ENCODE measurements around the gene HYPK. TPM values are rescaled to one million over a fixed set of nuclear protein-coding genes. Genes with fewer than 3 reads are reported as not detected.

Gene HYPK
- total and polyA plus RNA-seq, 2 experiments from 2014 or later: 7.2 to 40.1 TPM

GRCh38 chr15:43751885-43752284 lies 48.5 kb upstream of the HYPK start:
- Histone ChIP-seq H4K20me1 (replicated peaks; ENCODE audit: insufficient read depth) (peaks cover 84% of the 10 kb centered on the region), H3K4me1 (ENCODE audit: insufficient read depth) (peaks cover 9% of the 10 kb centered on the region), H3K79me2 (replicated peaks; ENCODE audit: insufficient read depth) (peaks cover 100% of the 10 kb centered on the region), H3K4me2 (no peak overlapping the region), H3K9me2 (ENCODE audit: insufficient read depth) (no peaks in the 10 kb centered on the region), H3K27me3 (ENCODE audit: insufficient read depth) (no peaks in the 10 kb centered on the region), H3K27ac (ENCODE audit: low read depth) (no peak overlapping the region), H3F3A (replicated peaks; ENCODE audit: low read depth) (no peaks in the 10 kb centered on the region), H3K36me3 (ENCODE audit: insufficient read depth) (peaks cover 48% of the 10 kb centered on the region), H3K4me3 (no peak overlapping the region), H2AFZ (no peak overlapping the region)
- H3K9me3 Mint-ChIP-seq: no peaks in the 10 kb centered on the region
- peaks cover 4% of the 10 kb centered on the region for H3K27me3 Mint-ChIP-seq (ENCODE audit: insufficient read depth, low read depth, poor library complexity)
- H3K36me3 Mint-ChIP-seq (ENCODE audit: low read depth): peaks cover 59% of the 10 kb centered on the region
- TF ChIP-seq JUNB (IDR thresholded peaks at IDR 0.05; ENCODE audit: unreplicated experiment): no peak
- no peak for TF ChIP-seq EZH2 (IDR thresholded peaks at IDR 0.05; ENCODE audit: low read depth, unreplicated experiment)
- TF ChIP-seq ZNF462 (CRISPR knock-in tag; IDR thresholded peaks at IDR 0.05): no peak
- TF ChIP-seq, protein P1, sequence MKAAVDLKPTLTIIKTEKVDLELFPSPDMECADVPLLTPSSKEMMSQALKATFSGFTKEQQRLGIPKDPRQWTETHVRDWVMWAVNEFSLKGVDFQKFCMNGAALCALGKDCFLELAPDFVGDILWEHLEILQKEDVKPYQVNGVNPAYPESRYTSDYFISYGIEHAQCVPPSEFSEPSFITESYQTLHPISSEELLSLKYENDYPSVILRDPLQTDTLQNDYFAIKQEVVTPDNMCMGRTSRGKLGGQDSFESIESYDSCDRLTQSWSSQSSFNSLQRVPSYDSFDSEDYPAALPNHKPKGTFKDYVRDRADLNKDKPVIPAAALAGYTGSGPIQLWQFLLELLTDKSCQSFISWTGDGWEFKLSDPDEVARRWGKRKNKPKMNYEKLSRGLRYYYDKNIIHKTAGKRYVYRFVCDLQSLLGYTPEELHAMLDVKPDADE (IDR thresholded peaks at IDR 0.05): no peak
- TF ChIP-seq CREB1 (CRISPR knock-in tag; IDR thresholded peaks at IDR 0.05; ENCODE audit: low read depth): no peak
- TF ChIP-seq REST (IDR thresholded peaks at IDR 0.05; ENCODE audit: unreplicated experiment): no peak
- TF ChIP-seq ZNF331 (CRISPR knock-in tag; IDR thresholded peaks at IDR 0.05; ENCODE audit: low read depth): no peak
- ATAC-seq (no peak), DNase-seq (ENCODE audit: low spot score) (no peak)
- no peak overlapping the region for H3K27ac Mint-ChIP-seq
- peaks cover 11% of the 10 kb centered on the region; the same call in 2 of the 3 replicates for H3K4me1 Mint-ChIP-seq
- no peak overlapping the region for H3K4me3 Mint-ChIP-seq
